MM.1S (cell line): ENCODE data around the gene SCGB1D2.

Experiments used
- DNase-seq: peaks from one replicate; pipeline ENCODE4 v3.0.0-alpha.2; 2015
- H2AFZ ChIP-seq: fragments of 300-600 bp; sonication (generic); 2 replicates; pipeline ENCODE4 v1.6.0; 2016; ENCODE audit warnings: antibody characterized with exemption, low read length
- H3F3A ChIP-seq: fragments of 300-600 bp; sonication (generic); 2 replicates; pipeline ENCODE4 v1.6.1; 2016; ENCODE audit warnings: mild to moderate bottlenecking, antibody characterized with exemption, low read length, moderate library complexity, mixed read lengths; ENCODE audit not compliant: insufficient read depth
- H3K27ac ChIP-seq: fragments of 300-600 bp; sonication (generic); 2 replicates; pipeline ENCODE4 v1.5.1; 2016; ENCODE audit warnings: mild to moderate bottlenecking, low read length
- H3K27me3 ChIP-seq: fragments of 300-600 bp; sonication (generic); replicated peaks from 2 replicates; pipeline ENCODE4 v1.6.0; 2016; ENCODE audit warnings: low read length; ENCODE audit not compliant: insufficient read depth
- H3K36me3 ChIP-seq: fragments of 300-600 bp; sonication (generic); replicated peaks from 2 replicates; pipeline ENCODE4 v1.6.1; 2016; ENCODE audit warnings: mild to moderate bottlenecking, low read length, mixed read lengths; ENCODE audit not compliant: insufficient read depth
- H3K4me1 ChIP-seq: fragments of 300-600 bp; sonication (generic); 2 replicates; pipeline ENCODE4 v1.6.1; 2016; ENCODE audit warnings: low read length, mixed read lengths
- H3K4me2 ChIP-seq: fragments of 300-600 bp; sonication (generic); 2 replicates; pipeline ENCODE4 v1.6.0; 2016; ENCODE audit warnings: low read depth, low read length
- H3K4me3 ChIP-seq: fragments of 300-600 bp; sonication (generic); 2 replicates; pipeline ENCODE4 v1.5.1; 2016; ENCODE audit warnings: low read length, mixed read lengths
- H3K79me2 ChIP-seq: fragments of 300-600 bp; sonication (generic); 2 replicates; pipeline ENCODE4 v1.6.1; 2016; ENCODE audit warnings: mixed run types, low read length, mixed read lengths
- H3K9ac ChIP-seq: fragments of 300-600 bp; sonication (generic); 2 replicates; pipeline ENCODE4 v1.6.1; 2016; ENCODE audit warnings: low read length, mixed read lengths
- H3K9me2 ChIP-seq: fragments of 300-600 bp; sonication (generic); replicated peaks from 2 replicates; pipeline ENCODE4 v1.6.1; 2016; ENCODE audit warnings: mild to moderate bottlenecking, low read length, mixed read lengths; ENCODE audit not compliant: insufficient read depth
- H3K9me3 ChIP-seq: fragments of 300-600 bp; sonication (generic); replicated peaks from 2 replicates; pipeline ENCODE4 v1.6.1; 2016; ENCODE audit warnings: mild to moderate bottlenecking, low read length, mixed read lengths; ENCODE audit not compliant: insufficient read depth
- H4K20me1 ChIP-seq: fragments of 300-600 bp; sonication (generic); 2 replicates; pipeline ENCODE4 v1.6.1; 2016; ENCODE audit warnings: mild to moderate bottlenecking, low read length, moderate library complexity, mixed read lengths; ENCODE audit not compliant: insufficient read depth
- CTCF ChIP-seq: fragments of 300-600 bp; sonication (generic); IDR thresholded peaks from 2 replicates; pipeline ENCODE4 v1.5.1; 2016; ENCODE audit warnings: antibody characterized with exemption, low read length, mixed read lengths
- EZH2 ChIP-seq: fragments of 300-600 bp; sonication (generic); optimal IDR thresholded peaks from 2 replicates; pipeline ENCODE3; 2017; ENCODE audit warnings: low read depth, mild to moderate bottlenecking, antibody characterized with exemption, low read length, mixed read lengths
- EZH2phosphoT487 ChIP-seq: fragments of 300-600 bp; sonication (generic); IDR thresholded peaks from 2 replicates; pipeline ENCODE4 v1.6.1; 2018; ENCODE audit warnings: antibody characterized with exemption, low read length

Gene SCGB1D2

GRCh38 chr11:62267050-62267449 lies 25.0 kb downstream of the SCGB1D2 start:
- Histone ChIP-seq H3K79me2 (no peaks in the 10 kb centered on the region), H3K27me3 (no peaks in the 10 kb centered on the region), H3K4me1 (no peaks in the 10 kb centered on the region), H4K20me1 (no peaks in the 10 kb centered on the region), H3K9me2 (no peaks in the 10 kb centered on the region), H3K4me2 (no peak overlapping the region), H3K27ac (no peak overlapping the region), H3K36me3 (no peaks in the 10 kb centered on the region), H3K4me3 (no peak overlapping the region), H2AFZ (no peak overlapping the region), H3K9ac (no peak overlapping the region), H3F3A (no peaks in the 10 kb centered on the region), H3K9me3 (no peaks in the 10 kb centered on the region)
- DNase-seq = no peak
- TF ChIP-seq CTCF (no peak), EZH2phosphoT487 (no peak), EZH2 (no peak)

- Histone ChIP-seq H2AFZ (no peak overlapping the region), H3K4me2 (no peak overlapping the region), H3K36me3 (no peaks in the 10 kb centered on the region), H3K4me3 (no peak overlapping the region), H3K9me2 (no peaks in the 10 kb centered on the region), H3K27me3 (no peaks in the 10 kb centered on the region), H3F3A (no peaks in the 10 kb centered on the region), H3K27ac (no peak overlapping the region), H3K9ac (no peak overlapping the region), H3K79me2 (no peaks in the 10 kb centered on the region), H4K20me1 (no peaks in the 10 kb centered on the region), H3K4me1 (no peaks in the 10 kb centered on the region), H3K9me3 (no peaks in the 10 kb centered on the region)
- TF ChIP-seq EZH2 (no peak), CTCF (no peak), EZH2phosphoT487 (no peak)
- no peak for DNase-seq
These were observed 25.5 kb downstream of the SCGB1D2 start for GRCh38 chr11:62267576-62267975.

GRCh38 chr11:62269654-62270278 lies 27.7 kb downstream of the SCGB1D2 start, which contains the start of gene SCGB2A2:
Gene SCGB2A2 (plus strand): TSS chr11:62270158. CDS start chr11:62270217, 59 bp downstream.
- Histone ChIP-seq H3K4me2 (no peak within 1 kb of the TSS), H2AFZ (no peak within 1 kb of the TSS), H3K4me1 (no peaks in the 10 kb centered on the region), H4K20me1 (no peaks in the 10 kb centered on the region), H3K9ac (no peak within 1 kb of the TSS), H3K27me3 (no peaks in the 10 kb centered on the region), H3K9me2 (no peaks in the 10 kb centered on the region), H3K79me2 (no peaks in the 10 kb centered on the region), H3K9me3 (no peaks in the 10 kb centered on the region), H3F3A (no peaks in the 10 kb centered on the region), H3K4me3 (no peak within 1 kb of the TSS), H3K36me3 (no peaks in the 10 kb centered on the region), H3K27ac (no peak within 1 kb of the TSS)
- TF ChIP-seq EZH2 = no peak
- peak; percentile 44 for TF ChIP-seq CTCF
- DNase-seq = no peak
